IgD-negative memory B cell (primary cell): ENCODE results near the gene GPC3. TPM values are rescaled to one million over a fixed set of nuclear protein-coding genes. Genes with fewer than 3 reads are reported as not detected.

ENCODE experiments used
- H3K27ac Mint-ChIP-seq, 3 donors: one replicate each; pipeline ENCODE4 v1.8.0; 2020 to 2022; ENCODE audit warnings: mild to moderate bottlenecking in 3 of 3, mixed read lengths in 3 of 3, moderate library complexity in 1 of 3
- H3K27me3 Mint-ChIP-seq: one replicate; pipeline ENCODE4 v1.8.0; 2021; ENCODE audit warnings: mixed read lengths
- H3K36me3 Mint-ChIP-seq: one replicate; pipeline ENCODE4 v1.8.0; 2020; ENCODE audit warnings: mild to moderate bottlenecking, mixed read lengths
- H3K4me1 Mint-ChIP-seq, 3 donors: one replicate each; pipeline ENCODE4 v1.8.0; 2020 to 2022; ENCODE audit warnings: mixed read lengths in 3 of 3, mild to moderate bottlenecking in 1 of 3
- H3K4me3 Mint-ChIP-seq, 4 donors: one replicate each; pipeline ENCODE4 v1.8.0; 2020 to 2022; ENCODE audit warnings: mild to moderate bottlenecking in 4 of 4, mixed read lengths in 4 of 4, moderate library complexity in 3 of 4
- H3K9me3 Mint-ChIP-seq, 3 donors: one replicate each; pipeline ENCODE4 v1.8.0; 2020 to 2021; ENCODE audit warnings: mixed read lengths in 3 of 3, mild to moderate bottlenecking in 1 of 3
- polyA plus RNA-seq: library from polyadenylated mRNA; unstranded; fragments of 300-500 nt; fragmentation: Illumina TruSeq; gene quantifications from one replicate; pipeline ENCODE4 v1.2.3, GENCODE V29; 2021

Gene GPC3
- polyA plus RNA-seq, 1 donor from 2014 or later, result 0.10 TPM

DNA sequence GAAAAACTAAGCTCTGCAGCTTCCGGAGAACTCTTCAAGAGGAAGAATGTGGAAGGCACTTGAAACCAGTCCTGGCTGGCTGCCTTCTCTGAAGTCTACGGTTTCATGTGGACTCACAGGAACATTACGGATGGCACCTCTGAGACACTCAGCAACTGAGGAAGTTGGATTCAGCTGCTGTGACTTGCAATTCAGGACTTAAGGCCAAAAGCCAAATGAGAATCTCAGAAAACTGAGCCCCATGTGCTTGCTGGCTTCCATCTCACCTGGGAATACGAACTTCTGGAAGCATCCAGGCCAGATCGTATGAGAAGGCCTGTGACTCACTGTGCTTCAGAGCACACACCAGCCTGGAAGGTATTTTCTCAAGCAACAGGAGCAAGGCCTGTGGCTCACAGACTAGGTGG, 462.3 kb downstream of the GPC3 start:
- peaks cover under 1 to 3% (median 2%) of the 10 kb centered on the region in 3 donors for H3K9me3 Mint-ChIP-seq
- H3K4me1 Mint-ChIP-seq, result no peaks in the 10 kb centered on the region
- H3K27me3 Mint-ChIP-seq, result no peaks in the 10 kb centered on the region
- no peaks in the 10 kb centered on the region for H3K36me3 Mint-ChIP-seq
- H3K27ac Mint-ChIP-seq, result no peak overlapping the region
- no peak overlapping the region for H3K4me3 Mint-ChIP-seq

DNA sequence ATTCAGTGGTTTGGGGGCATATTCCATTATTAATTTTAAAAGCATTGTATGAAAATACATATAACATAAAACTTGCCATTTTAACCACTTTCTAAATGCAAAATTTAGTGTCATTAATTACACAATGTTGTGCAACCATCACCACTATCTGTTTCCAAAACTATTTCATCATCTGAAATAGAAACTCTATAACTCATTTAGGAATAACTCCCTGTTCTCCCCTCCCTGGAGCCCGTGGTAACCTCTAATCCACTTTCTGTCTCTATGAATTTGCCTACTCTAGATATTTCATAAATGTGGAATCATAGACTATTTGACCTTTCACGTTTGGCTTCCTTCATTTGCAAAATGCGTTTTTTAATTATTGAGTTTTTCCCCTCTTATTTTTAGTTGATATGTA, 468.7 kb downstream of the GPC3 start:
- H3K4me1 Mint-ChIP-seq, result no peaks in the 10 kb centered on the region
- H3K27ac Mint-ChIP-seq, result no peak overlapping the region
- H3K36me3 Mint-ChIP-seq, result no peaks in the 10 kb centered on the region
- H3K9me3 Mint-ChIP-seq, result peaks cover 2 to 5% (median 2%) of the 10 kb centered on the region in 3 donors
- no peaks in the 10 kb centered on the region for H3K27me3 Mint-ChIP-seq
- H3K4me3 Mint-ChIP-seq, result no peak overlapping the region

DNA sequence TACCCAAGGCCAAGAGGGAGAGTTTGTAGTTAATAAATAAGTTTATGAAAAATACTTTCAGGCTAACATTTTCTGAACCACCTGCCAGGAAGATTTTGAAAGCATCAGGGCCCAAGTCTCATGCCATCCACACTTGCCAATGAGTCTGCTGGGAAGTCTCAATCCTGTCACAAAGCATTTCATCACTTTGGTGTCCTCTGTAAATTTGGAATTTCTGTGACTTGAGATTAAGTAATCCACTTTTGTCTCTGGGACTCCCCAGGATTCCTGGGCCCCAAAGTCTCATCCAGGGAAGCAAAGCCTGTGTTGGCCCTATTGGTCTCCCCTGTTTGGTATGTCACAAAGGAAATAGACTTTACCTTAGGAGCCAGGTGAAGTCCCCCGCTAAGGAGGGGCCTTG, 470.9 kb downstream of the GPC3 start:
- Mint-ChIP-seq H3K36me3 (no peaks in the 10 kb centered on the region), H3K27me3 (no peaks in the 10 kb centered on the region), H3K9me3 (peaks cover 2 to 5% (median 2%) of the 10 kb centered on the region in 3 donors), H3K27ac (no peak overlapping the region), H3K4me1 (no peaks in the 10 kb centered on the region), H3K4me3 (no peak overlapping the region)

DNA sequence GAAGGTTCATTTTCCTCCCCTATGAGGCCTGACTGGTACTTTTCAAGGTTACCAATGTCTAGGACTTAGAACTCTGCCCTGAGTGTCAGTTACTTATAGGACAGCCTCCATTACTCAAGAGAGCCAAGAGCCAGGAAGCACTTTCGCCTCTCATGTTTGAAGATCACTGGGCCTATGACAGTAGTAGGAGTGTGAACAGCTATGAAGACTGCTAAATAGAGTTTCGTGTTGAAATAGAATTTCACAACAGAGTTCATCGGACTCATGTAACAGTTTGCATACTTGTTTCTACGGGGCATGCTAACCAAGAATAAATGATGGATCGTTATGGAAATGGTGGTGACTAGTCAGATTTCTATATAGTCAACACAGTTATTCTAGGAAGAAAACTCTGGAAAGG, 472.3 kb downstream of the GPC3 start:
- Mint-ChIP-seq H3K4me3 (no peak overlapping the region), H3K4me1 (no peaks in the 10 kb centered on the region), H3K36me3 (no peaks in the 10 kb centered on the region), H3K27me3 (no peaks in the 10 kb centered on the region), H3K9me3 (peaks cover under 1 to 2% (median 2%) of the 10 kb centered on the region in 3 donors), H3K27ac (no peak overlapping the region)

DNA sequence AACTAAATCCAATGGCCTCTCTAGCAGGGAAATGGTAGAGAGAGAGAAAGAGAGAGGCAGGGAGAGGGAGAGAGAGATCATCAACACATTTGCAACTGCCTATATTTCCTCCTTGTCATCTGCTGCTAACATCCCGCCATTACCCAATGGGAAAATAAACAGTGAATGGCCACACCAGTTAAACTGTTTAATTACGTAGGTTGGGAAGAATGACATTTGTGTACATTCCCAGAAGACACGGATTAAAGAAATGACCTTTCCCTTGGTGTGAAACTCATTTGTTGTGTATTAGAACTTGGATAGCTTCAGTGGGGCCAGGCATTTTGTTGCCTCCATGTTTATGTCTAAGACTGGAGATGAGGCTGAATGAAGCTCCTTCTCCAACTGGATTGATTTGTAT, 474.4 kb downstream of the GPC3 start:
- Mint-ChIP-seq H3K36me3 (no peaks in the 10 kb centered on the region), H3K4me1 (no peaks in the 10 kb centered on the region), H3K27me3 (peaks cover 3% of the 10 kb centered on the region), H3K9me3 (no peaks in the 10 kb centered on the region), H3K27ac (no peak overlapping the region), H3K4me3 (no peak overlapping the region)

DNA sequence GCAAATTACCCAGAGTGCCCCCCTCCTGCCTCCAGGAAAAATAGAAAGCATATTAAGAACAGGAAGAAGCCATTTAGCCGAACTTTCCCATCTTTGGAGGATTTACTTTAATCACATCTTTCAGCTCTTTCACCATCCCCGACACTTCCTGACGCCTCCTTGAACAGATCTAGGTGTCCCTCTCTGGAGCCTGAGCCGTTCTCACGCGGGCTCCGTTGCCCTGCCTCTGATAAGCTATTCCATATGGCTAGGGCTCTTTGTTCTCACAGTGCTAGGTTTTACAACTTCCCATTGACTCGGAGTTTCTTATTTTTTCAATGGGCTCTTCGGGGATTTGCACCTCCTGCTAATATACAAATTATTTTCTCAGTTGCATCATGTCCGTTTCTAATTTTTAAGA, 488.0 kb downstream of the GPC3 start:
- Mint-ChIP-seq H3K4me1 (no peaks in the 10 kb centered on the region), H3K36me3 (no peaks in the 10 kb centered on the region), H3K27me3 (peaks cover 4% of the 10 kb centered on the region), H3K9me3 (no peaks in the 10 kb centered on the region), H3K27ac (no peak overlapping the region), H3K4me3 (no peak overlapping the region)

DNA sequence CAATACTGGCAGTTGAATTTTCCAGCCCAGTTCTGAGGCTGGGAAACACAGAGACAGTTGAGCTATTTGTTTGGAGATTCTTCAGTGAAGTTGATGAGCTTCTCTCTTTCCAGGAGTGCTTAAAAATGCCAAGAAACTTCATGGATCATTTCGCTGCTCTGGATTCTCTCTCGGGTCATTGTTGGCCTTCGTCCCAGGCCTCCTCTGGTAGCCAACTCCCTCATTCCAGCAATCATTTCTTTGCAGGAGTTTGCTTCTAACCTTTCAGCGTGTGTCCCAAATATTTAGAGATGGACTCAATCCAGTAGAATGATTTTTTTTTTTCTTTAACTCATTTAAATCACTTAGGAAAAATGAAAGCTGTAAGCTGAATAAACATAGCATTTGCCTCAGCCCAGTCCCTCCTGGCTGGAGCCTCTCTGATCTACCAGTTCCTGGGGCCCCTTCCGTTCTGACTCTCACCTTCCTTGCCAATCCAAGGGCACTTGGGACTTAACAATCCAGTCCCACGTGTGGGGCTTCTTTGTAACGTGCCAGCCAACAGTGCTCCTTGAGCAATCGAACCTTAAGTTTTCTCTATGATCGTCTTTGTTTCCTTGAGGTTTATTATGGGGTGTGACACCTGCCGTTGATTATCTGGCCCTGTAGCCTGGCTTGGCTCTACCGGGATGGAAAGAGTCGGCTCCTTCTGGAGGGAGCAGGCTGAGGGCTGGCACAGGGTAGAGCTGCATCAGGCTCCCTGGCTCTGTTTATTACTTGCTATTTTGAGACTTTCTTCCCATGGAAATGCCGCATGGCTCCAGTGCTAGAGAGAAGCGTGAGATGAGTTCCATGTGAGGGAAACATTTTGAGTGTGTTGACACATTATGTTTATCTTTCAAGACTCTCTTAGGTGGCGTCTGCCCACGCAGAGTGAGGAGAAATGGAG, 489.7 kb downstream of the GPC3 start:
- H3K9me3 Mint-ChIP-seq, result no peaks in the 10 kb centered on the region
- no peaks in the 10 kb centered on the region for H3K36me3 Mint-ChIP-seq
- H3K27me3 Mint-ChIP-seq, result peaks cover 7% of the 10 kb centered on the region
- H3K4me1 Mint-ChIP-seq, result no peaks in the 10 kb centered on the region
- H3K27ac Mint-ChIP-seq, result no peak overlapping the region
- H3K4me3 Mint-ChIP-seq, result no peak overlapping the region

DNA sequence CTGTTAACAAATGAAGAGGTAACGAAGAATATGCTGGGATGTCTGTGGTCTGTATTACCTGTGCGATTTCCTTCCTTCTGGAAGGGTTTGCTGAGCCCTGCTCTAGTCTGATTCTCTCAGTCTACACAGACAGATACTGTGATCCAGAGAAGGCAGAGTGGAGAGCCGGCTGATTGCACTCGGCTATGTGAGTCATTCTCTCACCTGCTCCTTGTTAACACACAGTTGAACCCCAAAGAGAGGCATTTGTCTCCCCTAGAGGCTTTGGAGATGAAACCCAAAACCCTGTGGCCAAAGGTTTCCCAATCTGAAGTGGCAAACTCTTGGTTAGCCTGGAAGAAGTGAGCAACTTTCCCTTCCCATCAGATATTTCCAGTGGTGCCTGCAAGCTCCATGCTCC, 492.0 kb downstream of the GPC3 start:
- Mint-ChIP-seq H3K4me1 (no peaks in the 10 kb centered on the region), H3K9me3 (no peaks in the 10 kb centered on the region), H3K36me3 (no peaks in the 10 kb centered on the region), H3K27me3 (peaks cover 7% of the 10 kb centered on the region), H3K4me3 (no peak overlapping the region), H3K27ac (no peak overlapping the region)

DNA sequence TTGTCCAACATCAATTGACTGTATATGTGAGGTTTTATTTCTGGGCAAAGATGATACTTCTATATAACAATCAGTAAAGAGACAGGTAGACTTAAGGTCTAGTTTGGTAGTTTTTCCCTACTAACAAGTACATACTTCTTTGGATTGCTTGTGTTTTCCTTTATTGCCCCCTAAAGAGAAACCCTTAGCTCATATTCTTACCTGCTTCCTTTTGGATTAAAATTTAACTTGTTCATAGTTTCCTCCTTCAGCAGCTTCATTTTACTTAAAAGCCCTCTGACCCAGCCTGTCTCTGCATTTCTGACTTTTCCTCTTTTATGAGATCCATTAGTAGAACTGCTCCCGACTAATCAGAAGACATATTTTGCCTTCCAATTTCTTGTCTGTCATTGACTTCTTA, 494.4 kb downstream of the GPC3 start:
- Mint-ChIP-seq H3K4me1 (no peaks in the 10 kb centered on the region), H3K27me3 (peaks cover 5% of the 10 kb centered on the region), H3K36me3 (no peaks in the 10 kb centered on the region), H3K27ac (no peak overlapping the region), H3K9me3 (no peaks in the 10 kb centered on the region), H3K4me3 (no peak overlapping the region)
